Brain pericyte (primary cell): ENCODE results near the gene CYP46A1.
"Not testable (repeated sequence)": the region's sequence is repeated elsewhere in the genome, so short reads cannot be mapped to it uniquely, and the experiment has no call there.

Experiments used
- DNase-seq: peaks from one replicate; pipeline ENCODE4 v3.0.0-alpha.2; 2012; ENCODE audit warnings: low read depth, low spot score

Gene CYP46A1

GRCh38 chr14:99757331-99758070 lies 73.4 kb downstream of the CYP46A1 start:
- no peak for DNase-seq

- DNase-seq, result no peak
Observed at GRCh38 chr14:99758121-99758821, 74.2 kb downstream of the CYP46A1 start.

GRCh38 chr14:99758872-99759545 lies 74.9 kb downstream of the CYP46A1 start:
- no peak for DNase-seq

- no peak for DNase-seq
Observed at GRCh38 chr14:99759546-99759925, 75.4 kb downstream of the CYP46A1 start.

- DNase-seq, result no peak
Observed at GRCh38 chr14:99760817-99761216, 76.7 kb downstream of the CYP46A1 start.

GRCh38 chr14:99762911-99763310 lies 78.8 kb downstream of the CYP46A1 start:
- not testable (repeated sequence) for DNase-seq

GRCh38 chr14:99763527-99764221 lies 79.6 kb downstream of the CYP46A1 start:
- DNase-seq, result no peak

- no peak for DNase-seq
Observed at GRCh38 chr14:99764222-99764706, 80.2 kb downstream of the CYP46A1 start.

- no peak for DNase-seq
Observed at GRCh38 chr14:99768381-99768780, 84.3 kb downstream of the CYP46A1 start.

GRCh38 chr14:99769123-99769522 lies 85.0 kb downstream of the CYP46A1 start:
- DNase-seq, result no peak

- no peak for DNase-seq
Observed at GRCh38 chr14:99769799-99770198, 85.7 kb downstream of the CYP46A1 start.

- DNase-seq, result no peak
Observed at GRCh38 chr14:99772371-99773283, 88.5 kb downstream of the CYP46A1 start.

GRCh38 chr14:99773521-99774497 lies 89.7 kb downstream of the CYP46A1 start:
- no peak for DNase-seq

GRCh38 chr14:99774556-99775307 lies 90.6 kb downstream of the CYP46A1 start:
- no peak for DNase-seq

GRCh38 chr14:99775351-99775750 lies 91.3 kb downstream of the CYP46A1 start:
- no peak for DNase-seq
